DMS 273 treated with DMSO at 0.1 percent for 48 hours (cell line): ENCODE results near the gene TASOR.

ENCODE experiments used
- DNase-seq: peaks from one replicate; lab custom pipeline; 2025; lab: John Stamatoyannopoulos, UW

Gene TASOR

GRCh38 chr3:56688191-56688590, 5.1 kb upstream of the TASOR start:
- DNase-seq = no peak

GRCh38 chr3:56684029-56684428, 964 bp upstream of the TASOR start:
- no peak for DNase-seq

DNA sequence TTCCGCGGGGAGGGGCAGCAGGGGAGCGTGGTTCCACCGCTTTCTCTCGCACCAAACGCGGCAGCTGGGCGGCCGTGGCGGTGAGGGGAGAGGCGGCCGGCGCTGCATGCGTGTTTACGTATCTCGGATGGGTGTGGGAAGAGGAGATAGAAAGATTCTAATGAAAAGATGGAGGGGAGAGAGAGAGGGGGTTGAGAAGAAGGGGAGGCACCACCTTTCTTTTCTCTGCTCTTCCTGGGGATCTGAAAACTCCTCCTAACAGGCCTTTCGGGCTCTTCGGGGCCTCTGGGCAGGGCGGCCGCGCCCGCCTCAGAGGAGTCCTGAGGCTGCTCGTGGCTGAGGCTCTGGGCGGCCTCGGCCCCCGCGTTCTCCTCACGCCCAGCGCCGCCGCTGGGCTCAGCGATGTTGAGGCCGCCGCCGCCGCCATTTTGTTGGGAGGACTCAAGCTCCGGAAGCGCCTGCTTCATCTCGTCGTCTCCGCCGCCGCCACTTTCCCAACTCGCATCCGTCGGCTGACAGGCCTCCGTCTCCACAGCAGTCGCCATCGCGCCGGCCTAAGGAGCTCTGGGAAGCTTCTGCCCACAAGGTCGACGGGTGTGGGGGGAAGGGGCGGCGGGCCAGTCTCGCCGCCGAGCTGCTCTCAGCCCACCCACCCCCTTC, 473 bp downstream of the TASOR start:
- no peak for DNase-seq

- peak; percentile 45 for DNase-seq
Observed at GRCh38 chr3:56681984-56682461, 1.0 kb downstream of the TASOR start.

GRCh38 chr3:56680054-56680580, 2.9 kb downstream of the TASOR start:
- DNase-seq = no peak

GRCh38 chr3:56677286-56677685, 5.8 kb downstream of the TASOR start:
- no peak for DNase-seq

GRCh38 chr3:56673781-56674457, 9.1 kb downstream of the TASOR start:
- no peak for DNase-seq

DNA sequence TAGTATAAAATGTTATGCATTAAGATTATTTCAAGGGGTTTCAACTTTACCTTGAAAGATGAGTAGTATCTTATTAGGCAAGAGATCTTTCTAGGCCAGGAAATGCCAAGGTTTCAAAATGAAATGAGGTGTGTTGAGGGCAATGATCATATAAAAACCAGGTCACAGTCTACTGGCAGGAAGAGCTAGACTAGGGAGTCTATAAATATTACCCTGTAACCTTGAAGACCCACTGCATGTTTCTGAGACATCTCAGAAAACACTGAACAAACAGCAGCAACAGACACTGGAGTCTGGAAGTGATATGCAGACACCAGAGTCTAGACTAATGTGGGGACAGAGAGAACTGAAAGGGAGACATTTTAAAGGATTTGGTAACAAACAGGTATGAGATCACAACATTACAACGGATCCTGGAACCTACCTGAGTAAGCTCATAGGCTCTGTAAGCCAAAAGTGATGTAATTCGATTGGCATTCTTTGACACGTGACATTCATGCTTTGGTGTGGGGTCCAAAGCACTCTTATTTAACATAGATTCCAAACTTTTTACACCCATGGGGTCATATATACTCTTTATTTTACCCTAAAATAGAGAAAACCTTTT, 15.0 kb downstream of the TASOR start:
- DNase-seq = no peak

- no peak for DNase-seq
Observed at GRCh38 chr3:56664823-56665222, 18.2 kb downstream of the TASOR start.

DNA sequence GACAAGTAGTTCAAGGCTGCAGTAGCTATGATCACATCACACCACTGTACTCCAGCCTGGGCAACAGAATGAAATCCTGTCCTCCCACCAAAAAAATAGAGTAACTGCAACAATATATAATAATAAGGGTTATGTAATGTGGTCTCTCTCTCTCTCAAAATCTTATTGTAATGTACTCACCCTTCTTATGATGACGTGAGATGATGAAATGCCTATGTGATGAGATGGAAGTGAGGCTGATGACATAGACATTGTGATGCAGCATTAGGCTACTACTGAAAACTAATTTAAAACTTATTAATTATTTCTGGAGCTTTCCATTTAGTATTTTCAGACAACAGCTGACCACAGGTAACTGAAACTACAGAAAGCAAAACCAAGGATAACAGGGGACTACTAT, 27.4 kb downstream of the TASOR start:
- DNase-seq = no peak

- DNase-seq = no peak
Observed at GRCh38 chr3:56654460-56654859, 28.6 kb downstream of the TASOR start.

- no peak for DNase-seq
Observed at GRCh38 chr3:56645407-56645806, 37.7 kb downstream of the TASOR start.

- no peak for DNase-seq
Observed at GRCh38 chr3:56633602-56634535, 49.2 kb downstream of the TASOR start.
